ENCODE data around the gene HRH1. TPM values are rescaled to one million over a fixed set of nuclear protein-coding genes. Genes with fewer than 3 reads are reported as not detected.

The HRH1 gene
- total RNA-seq, 1 experiment from 2014 or later = 4.6 TPM

GRCh38 chr3:11220230-11220629, 65.9 kb downstream of the HRH1 start:
- Histone ChIP-seq H3K36me3 (ENCODE audit: control insufficient read depth, insufficient read depth, low read length) (no peaks in the 10 kb centered on the region; the same call in 1 of the 2 replicates), H3K4me3 (ENCODE audit: low read depth in 2 of 2, low read length in 2 of 2) (no peak overlapping the region), H3K9me3 (ENCODE audit: control insufficient read depth, insufficient read depth, low read depth, low read length) (no peaks in the 10 kb centered on the region), H3K27me3 (ENCODE audit: control insufficient read depth, insufficient read depth, low read length) (no peaks in the 10 kb centered on the region), H3K27ac (ENCODE audit: low read length) (no peak overlapping the region), H3K4me1 (ENCODE audit: control insufficient read depth, insufficient read depth, low read length) (peaks cover 7% of the 10 kb centered on the region; the same call in 1 of the 2 replicates)
- ChIA-PET CTCF (no interaction called here), POLR2A (interaction anchor here (0.5 to 0.7 kb wide), 2 partner anchors 124 to 135 kb away, joined by 3 to 16 read pairs; no protein-coding TSS in a partner anchor)
- in situ Hi-C loops (cut with HindIII; ENCODE audit: low pct_unique_long_range_greater_than_20kb, low sequenced_read_pairs) = no loop called here
- intact Hi-C loops (cut with micrococcal nuclease; ENCODE audit: unreplicated experiment) = no loop called here
- peak; percentile 47 for ATAC-seq
- no peak for DNase-seq (ENCODE audit: low read depth, low spot score)
- TF ChIP-seq TCF7L2 (IDR thresholded peaks at IDR 0.05; ENCODE audit: low read depth, low read length) (no peak), REST (IDR thresholded peaks at IDR 0.05; ENCODE audit: insufficient read depth in 1 of 2, low read depth in 2 of 2, low read length in 1 of 2) (no peak), POLR2AphosphoS5 (IDR thresholded peaks at IDR 0.05; ENCODE audit: low read depth, low read length) (no peak), CTCF (IDR thresholded peaks at IDR 0.05) (no peak), SIN3A (IDR thresholded peaks at IDR 0.05; ENCODE audit: borderline replicate concordance, insufficient read depth, low read depth, low read length) (no peak)
- BruUV-seq (replicated peaks) = no TSS peak

GRCh38 chr3:11221818-11222415, 67.6 kb downstream of the HRH1 start:
- Histone ChIP-seq H3K9me3 (ENCODE audit: control insufficient read depth, insufficient read depth, low read depth, low read length) (no peaks in the 10 kb centered on the region), H3K27ac (ENCODE audit: low read length) (no peak overlapping the region), H3K4me1 (ENCODE audit: control insufficient read depth, insufficient read depth, low read length) (peaks cover 7% of the 10 kb centered on the region; the same call in 1 of the 2 replicates), H3K27me3 (ENCODE audit: control insufficient read depth, insufficient read depth, low read length) (no peaks in the 10 kb centered on the region), H3K36me3 (ENCODE audit: control insufficient read depth, insufficient read depth, low read length) (no peaks in the 10 kb centered on the region; the same call in none of the 2 replicates), H3K4me3 (ENCODE audit: low read depth in 2 of 2, low read length in 2 of 2) (no peak overlapping the region)
- DNase-seq (ENCODE audit: low read depth, low spot score) (no peak), ATAC-seq (no peak)
- CTCF ChIA-PET = interaction anchor here (0.6 kb wide), 1 partner anchor 67 kb away, joined by 7 read pairs; no protein-coding TSS in a partner anchor
- intact Hi-C loops (cut with micrococcal nuclease; ENCODE audit: unreplicated experiment) (no loop called here), in situ Hi-C loops (cut with HindIII; ENCODE audit: low pct_unique_long_range_greater_than_20kb, low sequenced_read_pairs) (no loop called here)
- BruUV-seq (replicated peaks) = no TSS peak
- TF ChIP-seq CTCF (IDR thresholded peaks at IDR 0.05) (no peak), POLR2AphosphoS5 (IDR thresholded peaks at IDR 0.05; ENCODE audit: low read depth, low read length) (no peak), SIN3A (IDR thresholded peaks at IDR 0.05; ENCODE audit: borderline replicate concordance, insufficient read depth, low read depth, low read length) (no peak), TCF7L2 (IDR thresholded peaks at IDR 0.05; ENCODE audit: low read depth, low read length) (no peak), REST (IDR thresholded peaks at IDR 0.05; ENCODE audit: insufficient read depth in 1 of 2, low read depth in 2 of 2, low read length in 1 of 2) (no peak)
- POLR2A ChIA-PET = no interaction called here

All from Panc1 (cell line).